PC-9 (cell line): ENCODE results near the gene SSC5D.

Experiments
- EZH2 ChIP-seq: fragments of 200-600 bp; sonication (generic); IDR thresholded peaks from 2 replicates; pipeline ENCODE4 v1.8.0; 2017; ENCODE audit warnings: antibody characterized with exemption, low read depth
- TF ChIP-seq, protein P1 (sequence below): fragments of 200-600 bp; sonication (generic); conservative IDR thresholded peaks from 2 replicates; pipeline ENCODE4 v1.6.1; 2017; ENCODE audit warnings: mixed run types, antibody characterized with exemption, mild to moderate bottlenecking, moderate library complexity

DNA sequence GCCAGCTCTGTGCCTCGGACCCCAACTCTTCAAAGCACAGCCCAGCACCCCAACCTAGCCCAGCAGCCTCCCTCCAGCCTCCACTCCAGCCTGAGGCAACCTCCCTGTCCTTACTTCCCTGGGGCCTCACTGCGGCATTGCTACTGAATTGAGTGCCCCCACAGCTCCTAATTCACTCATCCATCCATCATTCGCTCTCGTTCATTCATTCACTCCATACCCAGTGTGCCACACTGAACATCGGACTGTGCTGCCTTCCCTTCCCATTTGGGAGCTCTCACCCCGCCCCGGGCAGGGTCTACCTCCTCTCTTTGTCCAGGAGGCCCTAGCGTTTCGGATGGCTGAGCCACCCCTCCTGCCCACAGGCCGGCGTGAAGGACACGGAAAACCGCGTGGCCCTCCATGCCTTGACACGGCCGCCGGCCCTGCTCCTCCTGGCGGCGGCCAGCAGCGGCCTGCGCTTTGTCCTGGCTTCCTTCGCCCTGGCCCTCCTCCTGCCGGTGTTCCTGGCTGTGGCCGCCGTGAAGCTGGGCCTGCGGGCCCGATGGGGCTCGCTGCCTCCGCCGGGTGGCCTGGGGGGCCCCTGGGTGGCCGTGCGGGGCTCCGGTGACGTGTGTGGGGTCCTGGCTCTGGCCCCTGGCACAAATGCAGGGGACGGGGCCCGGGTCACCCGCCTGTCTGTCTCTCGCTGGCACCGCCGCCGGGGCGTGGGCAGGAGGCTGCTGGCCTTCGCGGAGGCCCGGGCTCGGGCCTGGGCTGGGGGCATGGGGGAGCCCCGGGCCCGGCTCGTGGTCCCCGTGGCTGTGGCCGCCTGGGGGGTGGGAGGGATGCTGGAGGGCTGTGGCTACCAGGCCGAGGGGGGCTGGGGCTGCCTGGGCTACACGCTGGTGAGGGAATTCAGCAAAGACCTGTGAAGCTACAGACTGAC, 1.9 kb upstream of the SSC5D start:
- TF ChIP-seq, protein P1, sequence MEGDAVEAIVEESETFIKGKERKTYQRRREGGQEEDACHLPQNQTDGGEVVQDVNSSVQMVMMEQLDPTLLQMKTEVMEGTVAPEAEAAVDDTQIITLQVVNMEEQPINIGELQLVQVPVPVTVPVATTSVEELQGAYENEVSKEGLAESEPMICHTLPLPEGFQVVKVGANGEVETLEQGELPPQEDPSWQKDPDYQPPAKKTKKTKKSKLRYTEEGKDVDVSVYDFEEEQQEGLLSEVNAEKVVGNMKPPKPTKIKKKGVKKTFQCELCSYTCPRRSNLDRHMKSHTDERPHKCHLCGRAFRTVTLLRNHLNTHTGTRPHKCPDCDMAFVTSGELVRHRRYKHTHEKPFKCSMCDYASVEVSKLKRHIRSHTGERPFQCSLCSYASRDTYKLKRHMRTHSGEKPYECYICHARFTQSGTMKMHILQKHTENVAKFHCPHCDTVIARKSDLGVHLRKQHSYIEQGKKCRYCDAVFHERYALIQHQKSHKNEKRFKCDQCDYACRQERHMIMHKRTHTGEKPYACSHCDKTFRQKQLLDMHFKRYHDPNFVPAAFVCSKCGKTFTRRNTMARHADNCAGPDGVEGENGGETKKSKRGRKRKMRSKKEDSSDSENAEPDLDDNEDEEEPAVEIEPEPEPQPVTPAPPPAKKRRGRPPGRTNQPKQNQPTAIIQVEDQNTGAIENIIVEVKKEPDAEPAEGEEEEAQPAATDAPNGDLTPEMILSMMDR = no peak
- no peak for TF ChIP-seq EZH2
